HEK293 (cell line): ENCODE results near the gene SLFNL1.
A peak's percentile ranks its signal among the peaks of the same experiment; 100 is the strongest.

ENCODE experiments used
- CTCF ChIA-PET: fragments of 350-600 bp; formaldehyde crosslinking; extraction: SDS; loops from one replicate; lab custom pipeline; 2021; ENCODE audit warnings: antibody characterized with exemption; lab: Yijun Ruan, JAX
- POLR2A ChIA-PET: fragments of 300-600 bp; formaldehyde crosslinking; extraction: SDS; loops from one replicate; lab custom pipeline; 2020; ENCODE audit warnings: antibody characterized with exemption, inconsistent platforms; lab: Yijun Ruan, JAX
- H3K27ac ChIP-seq: fragments of 200-500 bp; sonication (Bioruptor generic); 2 replicates; pipeline ENCODE4 v1.5.1; 2014; ENCODE audit warnings: low read depth, low read length, control low read depth, inconsistent platforms; ENCODE audit errors: extremely low read depth
- H3K36me3 ChIP-seq, 2 experiments: fragments of 200-500 bp in 1 of 2; sonication (Bioruptor generic) in 1 of 2; 1 replicate in 1 of 2; 2 replicates in 1 of 2; pipeline ENCODE4 v1.5.1; 2014 to 2017; ENCODE audit warnings: inconsistent platforms in 2 of 2, low read length in 2 of 2; ENCODE audit not compliant: control insufficient read depth in 2 of 2, insufficient read depth in 1 of 2
- H3K4me1 ChIP-seq: fragments of 200-500 bp; sonication (Bioruptor generic); 2 replicates; pipeline ENCODE4 v1.5.1; 2014; ENCODE audit warnings: mild to moderate bottlenecking, low read length, inconsistent platforms; ENCODE audit not compliant: control insufficient read depth, insufficient read depth
- H3K4me3 ChIP-seq: 2 replicates; pipeline ENCODE4 v1.5.1; 2011; ENCODE audit warnings: low read depth, mild to moderate bottlenecking, control low read depth, low read length, moderate library complexity
- H3K9me3 ChIP-seq: fragments of 200-500 bp; sonication (Bioruptor generic); 2 replicates; pipeline ENCODE4 v1.5.1; 2014; ENCODE audit warnings: low read depth, low read length, inconsistent platforms; ENCODE audit not compliant: control insufficient read depth, insufficient read depth
- KLF1 ChIP-seq: fragments of 450-650 bp; formaldehyde crosslinking; IDR thresholded peaks from 2 replicates; pipeline ENCODE4 v1.5.1; 2016; ENCODE audit warnings: missing biosample characterization, missing genetic modification characterization
- KLF9 ChIP-seq: fragments of 450-650 bp; formaldehyde crosslinking; IDR thresholded peaks from 2 replicates; pipeline ENCODE4 v1.5.1; 2016; ENCODE audit warnings: missing biosample characterization, missing genetic modification characterization, low read depth
- SCRT1 ChIP-seq: fragments of 450-650 bp; formaldehyde crosslinking; IDR thresholded peaks from 2 replicates; pipeline ENCODE4 v1.5.1; 2016; ENCODE audit warnings: missing biosample characterization, missing genetic modification characterization, borderline replicate concordance
- ZBTB20 ChIP-seq: fragments of 450-650 bp; formaldehyde crosslinking; IDR thresholded peaks from 2 replicates; pipeline ENCODE4 v1.5.1; 2016; ENCODE audit warnings: missing biosample characterization, missing genetic modification characterization
- ZNF133 ChIP-seq: fragments of 450-650 bp; formaldehyde crosslinking; IDR thresholded peaks from 2 replicates; pipeline ENCODE4 v1.5.1; 2016; ENCODE audit warnings: missing biosample characterization, missing genetic modification characterization
- ZNF214 ChIP-seq: fragments of 450-650 bp; formaldehyde crosslinking; IDR thresholded peaks from 2 replicates; pipeline ENCODE4 v1.5.1; 2017; ENCODE audit warnings: missing biosample characterization, mild to moderate bottlenecking, missing genetic modification characterization, borderline replicate concordance
- ZNF530 ChIP-seq: fragments of 450-650 bp; formaldehyde crosslinking; IDR thresholded peaks from 2 replicates; pipeline ENCODE4 v1.5.1; 2016; ENCODE audit warnings: low read depth, missing biosample characterization, missing genetic modification characterization
- ZNF549 ChIP-seq: fragments of 450-650 bp; IDR thresholded peaks from 2 replicates; pipeline ENCODE4 v1.5.1; 2018; ENCODE audit warnings: missing biosample characterization, missing genetic modification characterization, mild to moderate bottlenecking, inconsistent platforms, moderate library complexity
- ZNF626 ChIP-seq: fragments of 450-650 bp; sonication (Bioruptor Pico); formaldehyde crosslinking; IDR thresholded peaks from 2 replicates; pipeline ENCODE4 v1.5.1; 2018; ENCODE audit warnings: missing biosample characterization, missing genetic modification characterization, inconsistent platforms
- ZNF701 ChIP-seq: fragments of 450-650 bp; formaldehyde crosslinking; IDR thresholded peaks from 2 replicates; pipeline ENCODE4 v1.5.1; 2016; ENCODE audit warnings: missing biosample characterization, missing genetic modification characterization
- TF ChIP-seq, protein P1 (sequence below): fragments of 450-650 bp; formaldehyde crosslinking; IDR thresholded peaks from 2 replicates; pipeline ENCODE4 v1.5.1; 2016; ENCODE audit warnings: missing biosample characterization, missing genetic modification characterization
- TF ChIP-seq, protein P2 (sequence below): fragments of 450-650 bp; formaldehyde crosslinking; IDR thresholded peaks from 2 replicates; pipeline ENCODE4 v1.5.1; 2017; ENCODE audit warnings: missing biosample characterization, missing genetic modification characterization
- TF ChIP-seq, protein P3 (sequence below): fragments of 450-650 bp; formaldehyde crosslinking; conservative IDR thresholded peaks from 2 replicates; pipeline ENCODE4 v1.5.1; 2016; ENCODE audit warnings: low read depth, missing biosample characterization, missing genetic modification characterization
- TF ChIP-seq, protein P4 (sequence below): fragments of 450-650 bp; IDR thresholded peaks from 2 replicates; pipeline ENCODE4 v1.5.1; 2018; ENCODE audit warnings: missing biosample characterization, missing genetic modification characterization

SLFNL1 gene

DNA sequence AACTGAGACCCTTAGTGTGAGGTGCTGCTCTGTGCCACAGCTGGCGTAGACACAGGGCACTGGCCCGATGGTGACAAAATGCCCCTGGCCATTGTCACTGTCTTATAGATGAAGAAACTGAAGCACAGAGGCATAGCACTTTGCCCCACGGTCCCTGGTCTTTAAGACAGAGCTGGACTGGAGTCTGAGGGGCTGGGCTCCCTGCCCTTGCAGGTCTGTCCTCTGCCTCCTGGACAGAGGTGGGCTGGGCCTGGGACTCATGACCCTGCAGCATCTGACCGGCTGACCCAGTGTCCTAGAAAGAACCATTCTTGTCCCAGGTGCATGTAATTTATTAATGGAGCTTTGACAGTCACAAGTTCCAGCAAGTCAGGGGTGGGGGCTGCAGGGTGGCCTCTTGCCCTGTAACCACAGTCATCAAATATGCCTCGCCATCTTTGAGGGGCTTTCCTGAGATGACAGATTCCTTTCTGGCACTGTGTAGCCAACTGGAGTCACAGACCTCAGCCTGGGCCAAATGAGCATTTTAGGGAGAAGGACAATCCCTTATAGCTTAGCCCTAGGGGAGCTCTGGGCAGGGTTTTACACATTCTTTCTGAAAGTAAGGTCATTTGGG, 6.1 kb downstream of the SLFNL1 start:
- no peaks in the 10 kb centered on the region for H3K4me1 ChIP-seq
- peaks cover 16 to 95% of the 10 kb centered on the region in 2 experiments for H3K36me3 ChIP-seq
- no peak overlapping the region for H3K27ac ChIP-seq
- ChIA-PET CTCF (interaction anchor here (1.0 to 1.8 kb wide), 2 partner anchors 9 to 11 kb away, joined by 3 to 6 read pairs; no protein-coding TSS in a partner anchor), POLR2A (interaction anchor here (1.0 kb wide), 1 partner anchor 36 kb away, joined by 3 read pairs; the partner anchor contains the start of gene CTPS1)
- no peaks in the 10 kb centered on the region for H3K9me3 ChIP-seq
- TF ChIP-seq ZNF133: no peak
- no peak overlapping the region for H3K4me3 ChIP-seq

DNA sequence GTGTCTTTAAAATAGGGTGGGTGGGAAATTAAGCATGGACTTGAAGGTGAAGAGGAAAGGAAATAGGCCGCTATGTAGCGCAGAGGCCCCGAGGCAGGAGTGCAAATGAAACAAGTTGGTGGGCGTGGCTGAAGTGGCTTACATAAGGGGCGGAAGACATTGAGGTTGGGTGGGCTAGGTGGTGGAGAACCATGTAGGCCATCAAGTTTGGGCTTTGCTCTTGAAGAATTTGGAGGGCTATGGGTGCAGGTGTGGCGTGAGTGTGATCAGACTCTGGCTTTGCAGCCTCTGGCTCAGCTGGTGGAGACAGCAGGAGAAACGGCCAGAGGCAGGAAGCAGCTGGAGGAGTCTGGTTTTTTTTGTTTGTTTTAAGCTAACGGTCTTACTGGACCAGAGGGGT, 6.7 kb downstream of the SLFNL1 start:
- no peak overlapping the region for H3K27ac ChIP-seq
- CTCF ChIA-PET: interaction anchor here (1.0 to 1.8 kb wide), 2 partner anchors 10 to 11 kb away, joined by 3 to 6 read pairs; no protein-coding TSS in a partner anchor
- H3K4me3 ChIP-seq: no peak overlapping the region
- TF ChIP-seq, protein P1, sequence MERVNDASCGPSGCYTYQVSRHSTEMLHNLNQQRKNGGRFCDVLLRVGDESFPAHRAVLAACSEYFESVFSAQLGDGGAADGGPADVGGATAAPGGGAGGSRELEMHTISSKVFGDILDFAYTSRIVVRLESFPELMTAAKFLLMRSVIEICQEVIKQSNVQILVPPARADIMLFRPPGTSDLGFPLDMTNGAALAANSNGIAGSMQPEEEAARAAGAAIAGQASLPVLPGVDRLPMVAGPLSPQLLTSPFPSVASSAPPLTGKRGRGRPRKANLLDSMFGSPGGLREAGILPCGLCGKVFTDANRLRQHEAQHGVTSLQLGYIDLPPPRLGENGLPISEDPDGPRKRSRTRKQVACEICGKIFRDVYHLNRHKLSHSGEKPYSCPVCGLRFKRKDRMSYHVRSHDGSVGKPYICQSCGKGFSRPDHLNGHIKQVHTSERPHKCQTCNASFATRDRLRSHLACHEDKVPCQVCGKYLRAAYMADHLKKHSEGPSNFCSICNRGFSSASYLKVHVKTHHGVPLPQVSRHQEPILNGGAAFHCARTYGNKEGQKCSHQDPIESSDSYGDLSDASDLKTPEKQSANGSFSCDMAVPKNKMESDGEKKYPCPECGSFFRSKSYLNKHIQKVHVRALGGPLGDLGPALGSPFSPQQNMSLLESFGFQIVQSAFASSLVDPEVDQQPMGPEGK: 0 out of 2 replicates have a peak, but pooled peaks have one; percentile 25
- TF ChIP-seq ZNF214 (tag by site-specific recombination): no peak
- TF ChIP-seq KLF9 (tag by site-specific recombination): peak; percentile 40; the same call in 1 of the 2 replicates
- TF ChIP-seq KLF1 (tag by site-specific recombination): peak; percentile 78
- H3K36me3 ChIP-seq: peaks cover 19 to 95% of the 10 kb centered on the region in 2 experiments
- POLR2A ChIA-PET: no interaction called here
- no peaks in the 10 kb centered on the region for H3K9me3 ChIP-seq
- no peaks in the 10 kb centered on the region for H3K4me1 ChIP-seq

DNA sequence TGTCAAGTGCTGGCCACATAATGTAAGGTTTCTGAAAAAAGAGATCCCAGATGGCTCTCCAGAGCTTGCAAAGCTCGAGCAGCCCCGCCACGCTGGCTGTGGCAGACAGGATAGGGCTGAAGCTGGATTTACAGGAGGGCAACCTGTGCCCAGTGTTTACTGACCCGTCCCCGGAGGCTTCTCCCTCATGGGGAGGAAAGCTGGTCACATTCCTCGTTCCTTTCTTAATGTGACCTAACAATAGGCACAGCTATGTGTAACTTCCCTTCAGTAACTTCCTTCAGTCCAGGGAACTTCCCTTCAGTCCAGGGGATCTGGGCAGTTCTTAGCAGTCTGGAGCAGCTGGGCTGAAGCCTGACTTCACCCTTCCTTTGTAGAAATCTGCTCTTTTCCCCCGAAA, 7.7 kb downstream of the SLFNL1 start:
- H3K36me3 ChIP-seq: peaks cover 19 to 96% of the 10 kb centered on the region in 2 experiments
- H3K4me3 ChIP-seq: no peak overlapping the region
- H3K4me1 ChIP-seq: no peaks in the 10 kb centered on the region
- ChIA-PET CTCF (interaction anchor here (2.4 kb wide), 1 partner anchor 10 kb away, joined by 6 read pairs; no protein-coding TSS in a partner anchor), POLR2A (interaction anchor here (1.7 kb wide), 1 partner anchor 10 kb away, joined by 5 read pairs; no protein-coding TSS in a partner anchor)
- H3K27ac ChIP-seq: no peak overlapping the region
- H3K9me3 ChIP-seq: no peaks in the 10 kb centered on the region
- TF ChIP-seq ZBTB20 (tag by site-specific recombination) (no peak), SCRT1 (tag by site-specific recombination) (no peak), ZNF701 (tag by site-specific recombination) (no peak), ZNF626 (tag by site-specific recombination) (no peak), ZNF549 (tag by site-specific recombination) (no peak), ZNF530 (tag by site-specific recombination) (no peak)
- TF ChIP-seq, protein P2, sequence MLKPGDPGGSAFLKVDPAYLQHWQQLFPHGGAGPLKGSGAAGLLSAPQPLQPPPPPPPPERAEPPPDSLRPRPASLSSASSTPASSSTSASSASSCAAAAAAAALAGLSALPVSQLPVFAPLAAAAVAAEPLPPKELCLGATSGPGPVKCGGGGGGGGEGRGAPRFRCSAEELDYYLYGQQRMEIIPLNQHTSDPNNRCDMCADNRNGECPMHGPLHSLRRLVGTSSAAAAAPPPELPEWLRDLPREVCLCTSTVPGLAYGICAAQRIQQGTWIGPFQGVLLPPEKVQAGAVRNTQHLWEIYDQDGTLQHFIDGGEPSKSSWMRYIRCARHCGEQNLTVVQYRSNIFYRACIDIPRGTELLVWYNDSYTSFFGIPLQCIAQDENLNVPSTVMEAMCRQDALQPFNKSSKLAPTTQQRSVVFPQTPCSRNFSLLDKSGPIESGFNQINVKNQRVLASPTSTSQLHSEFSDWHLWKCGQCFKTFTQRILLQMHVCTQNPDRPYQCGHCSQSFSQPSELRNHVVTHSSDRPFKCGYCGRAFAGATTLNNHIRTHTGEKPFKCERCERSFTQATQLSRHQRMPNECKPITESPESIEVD (tag by site-specific recombination): no peak
- TF ChIP-seq, protein P3, sequence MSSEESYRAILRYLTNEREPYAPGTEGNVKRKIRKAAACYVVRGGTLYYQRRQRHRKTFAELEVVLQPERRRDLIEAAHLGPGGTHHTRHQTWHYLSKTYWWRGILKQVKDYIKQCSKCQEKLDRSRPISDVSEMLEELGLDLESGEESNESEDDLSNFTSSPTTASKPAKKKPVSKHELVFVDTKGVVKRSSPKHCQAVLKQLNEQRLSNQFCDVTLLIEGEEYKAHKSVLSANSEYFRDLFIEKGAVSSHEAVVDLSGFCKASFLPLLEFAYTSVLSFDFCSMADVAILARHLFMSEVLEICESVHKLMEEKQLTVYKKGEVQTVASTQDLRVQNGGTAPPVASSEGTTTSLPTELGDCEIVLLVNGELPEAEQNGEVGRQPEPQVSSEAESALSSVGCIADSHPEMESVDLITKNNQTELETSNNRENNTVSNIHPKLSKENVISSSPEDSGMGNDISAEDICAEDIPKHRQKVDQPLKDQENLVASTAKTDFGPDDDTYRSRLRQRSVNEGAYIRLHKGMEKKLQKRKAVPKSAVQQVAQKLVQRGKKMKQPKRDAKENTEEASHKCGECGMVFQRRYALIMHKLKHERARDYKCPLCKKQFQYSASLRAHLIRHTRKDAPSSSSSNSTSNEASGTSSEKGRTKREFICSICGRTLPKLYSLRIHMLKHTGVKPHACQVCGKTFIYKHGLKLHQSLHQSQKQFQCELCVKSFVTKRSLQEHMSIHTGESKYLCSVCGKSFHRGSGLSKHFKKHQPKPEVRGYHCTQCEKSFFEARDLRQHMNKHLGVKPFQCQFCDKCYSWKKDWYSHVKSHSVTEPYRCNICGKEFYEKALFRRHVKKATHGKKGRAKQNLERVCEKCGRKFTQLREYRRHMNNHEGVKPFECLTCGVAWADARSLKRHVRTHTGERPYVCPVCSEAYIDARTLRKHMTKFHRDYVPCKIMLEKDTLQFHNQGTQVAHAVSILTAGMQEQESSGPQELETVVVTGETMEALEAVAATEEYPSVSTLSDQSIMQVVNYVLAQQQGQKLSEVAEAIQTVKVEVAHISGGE: no peak
- TF ChIP-seq, protein P4, sequence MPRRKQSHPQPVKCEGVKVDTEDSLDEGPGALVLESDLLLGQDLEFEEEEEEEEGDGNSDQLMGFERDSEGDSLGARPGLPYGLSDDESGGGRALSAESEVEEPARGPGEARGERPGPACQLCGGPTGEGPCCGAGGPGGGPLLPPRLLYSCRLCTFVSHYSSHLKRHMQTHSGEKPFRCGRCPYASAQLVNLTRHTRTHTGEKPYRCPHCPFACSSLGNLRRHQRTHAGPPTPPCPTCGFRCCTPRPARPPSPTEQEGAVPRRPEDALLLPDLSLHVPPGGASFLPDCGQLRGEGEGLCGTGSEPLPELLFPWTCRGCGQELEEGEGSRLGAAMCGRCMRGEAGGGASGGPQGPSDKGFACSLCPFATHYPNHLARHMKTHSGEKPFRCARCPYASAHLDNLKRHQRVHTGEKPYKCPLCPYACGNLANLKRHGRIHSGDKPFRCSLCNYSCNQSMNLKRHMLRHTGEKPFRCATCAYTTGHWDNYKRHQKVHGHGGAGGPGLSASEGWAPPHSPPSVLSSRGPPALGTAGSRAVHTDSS (tag by site-specific recombination): no peak
- TF ChIP-seq, all 188 proteins: peak for 0
